ENCODE data around the gene STOML3.
"Not testable (repeated sequence)": the region's sequence is repeated elsewhere in the genome, so short reads cannot be mapped to it uniquely, and the experiment has no call there.

The STOML3 gene

DNA sequence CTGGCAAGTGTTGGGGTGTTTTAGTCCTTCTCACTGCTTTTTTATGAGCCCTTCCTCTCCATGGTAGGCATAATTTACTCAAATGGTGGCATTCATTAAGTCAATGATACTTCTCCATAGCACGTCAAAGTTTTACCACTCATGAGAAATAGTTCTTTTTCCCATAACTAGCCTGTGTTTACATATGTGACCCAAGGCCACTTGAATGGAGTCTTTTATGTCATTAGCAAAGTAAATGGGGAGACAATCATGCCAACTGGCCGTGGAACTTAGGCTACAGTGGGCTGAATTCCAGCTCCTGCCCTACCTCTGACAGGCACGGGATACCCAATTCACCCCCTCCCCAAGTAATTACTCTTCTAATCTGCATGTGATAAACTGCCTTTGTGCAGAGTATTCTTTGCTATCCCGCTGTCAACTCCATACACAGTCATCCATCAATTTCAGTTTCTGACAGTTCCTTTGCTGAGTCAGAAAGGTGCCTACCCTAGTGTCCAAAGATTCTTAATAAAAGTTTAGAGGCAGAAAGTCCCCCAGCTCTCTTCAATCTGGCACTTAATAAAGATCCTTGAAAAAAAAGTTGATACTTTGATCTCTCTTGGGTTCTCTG lies 30.3 kb upstream of the STOML3 start:
- Histone ChIP-seq H3K9ac (ENCODE audit: low read depth, low read length) (no peak overlapping the region), H3K4me1 (ENCODE audit: insufficient read depth, low read length) (peaks cover 30% of the 10 kb centered on the region), H3K9me3 (ENCODE audit: control insufficient read depth, insufficient read depth, low read length) (no peaks in the 10 kb centered on the region), H3K36me3 (ENCODE audit: insufficient read depth, low read length) (peaks cover 26% of the 10 kb centered on the region)

DNA sequence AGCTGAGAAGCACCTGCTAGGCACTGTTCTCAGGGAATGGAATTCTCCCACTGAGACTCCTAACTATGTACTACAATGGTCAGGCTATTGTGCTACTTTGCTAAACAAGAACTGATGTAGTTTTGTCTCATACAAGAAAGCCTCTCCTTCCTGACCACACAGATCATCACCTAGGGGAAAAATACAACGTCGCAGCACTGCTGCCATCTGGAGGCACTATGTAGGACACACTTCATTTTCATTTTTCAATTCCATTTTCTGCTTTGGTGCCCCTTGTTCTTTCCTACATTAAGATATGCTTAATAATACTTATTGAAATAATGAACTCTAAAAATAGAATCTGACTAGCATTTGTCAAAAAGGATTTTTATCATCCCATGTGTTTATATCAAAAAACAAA lies 26.2 kb upstream of the STOML3 start:
- Histone ChIP-seq H3K4me1 (ENCODE audit: insufficient read depth, low read length) (no peaks in the 10 kb centered on the region; the same call in 1 of the 2 replicates), H3K9me3 (ENCODE audit: control insufficient read depth, insufficient read depth, low read length) (no peaks in the 10 kb centered on the region), H3K9ac (ENCODE audit: low read depth, low read length) (no peak overlapping the region), H3K36me3 (ENCODE audit: insufficient read depth, low read length) (peaks cover 27% of the 10 kb centered on the region)

DNA sequence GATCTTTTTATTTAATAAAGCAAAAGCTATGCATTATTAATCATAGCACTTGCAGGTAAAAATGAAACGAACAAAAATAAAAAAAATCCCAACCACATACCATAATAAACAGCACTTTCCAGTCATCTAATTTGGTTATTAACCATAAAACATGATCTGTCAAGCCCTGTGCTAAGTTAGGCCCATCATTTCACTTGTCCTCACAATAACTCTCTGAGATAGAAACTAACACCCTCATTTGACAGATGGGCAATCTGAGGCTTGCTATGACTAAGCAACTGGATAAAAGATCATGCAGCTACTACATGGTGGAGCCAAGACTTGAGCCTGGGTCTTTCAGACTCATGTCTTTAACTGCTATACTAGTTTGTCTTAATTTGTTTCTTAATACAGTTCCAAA lies 25.5 kb upstream of the STOML3 start:
- no peak overlapping the region for H3K9ac ChIP-seq (ENCODE audit: low read depth, low read length)
- no peaks in the 10 kb centered on the region for H3K4me1 ChIP-seq (ENCODE audit: insufficient read depth, low read length)
- H3K36me3 ChIP-seq (ENCODE audit: insufficient read depth, low read length): peaks cover 30% of the 10 kb centered on the region
- no peaks in the 10 kb centered on the region for H3K9me3 ChIP-seq (ENCODE audit: control insufficient read depth, insufficient read depth, low read length)

DNA sequence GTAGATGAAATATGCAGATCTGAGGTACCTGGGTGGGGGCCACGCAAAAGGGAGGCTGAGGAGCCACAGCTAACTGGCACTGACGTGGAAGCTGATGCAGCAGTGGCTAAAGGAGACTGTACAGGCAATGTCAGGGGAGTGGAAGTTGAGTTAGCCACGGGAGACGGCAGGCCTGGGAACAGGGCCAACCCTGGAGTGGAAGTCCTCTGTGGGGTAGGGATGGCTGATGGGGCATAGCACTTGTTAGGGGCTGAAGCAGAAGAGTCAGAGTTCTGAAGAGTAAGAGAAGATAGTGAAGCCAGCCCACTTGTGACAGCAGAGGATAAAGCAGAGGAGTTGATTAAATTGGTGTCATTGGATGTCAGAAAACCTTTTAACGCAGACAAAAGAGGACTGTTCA lies 22.8 kb upstream of the STOML3 start:
- no peaks in the 10 kb centered on the region for H3K4me1 ChIP-seq (ENCODE audit: insufficient read depth, low read length)
- no peaks in the 10 kb centered on the region for H3K9me3 ChIP-seq (ENCODE audit: control insufficient read depth, insufficient read depth, low read length)
- H3K9ac ChIP-seq (ENCODE audit: low read depth, low read length): no peak overlapping the region
- H3K36me3 ChIP-seq (ENCODE audit: insufficient read depth, low read length): peaks cover 39% of the 10 kb centered on the region

DNA sequence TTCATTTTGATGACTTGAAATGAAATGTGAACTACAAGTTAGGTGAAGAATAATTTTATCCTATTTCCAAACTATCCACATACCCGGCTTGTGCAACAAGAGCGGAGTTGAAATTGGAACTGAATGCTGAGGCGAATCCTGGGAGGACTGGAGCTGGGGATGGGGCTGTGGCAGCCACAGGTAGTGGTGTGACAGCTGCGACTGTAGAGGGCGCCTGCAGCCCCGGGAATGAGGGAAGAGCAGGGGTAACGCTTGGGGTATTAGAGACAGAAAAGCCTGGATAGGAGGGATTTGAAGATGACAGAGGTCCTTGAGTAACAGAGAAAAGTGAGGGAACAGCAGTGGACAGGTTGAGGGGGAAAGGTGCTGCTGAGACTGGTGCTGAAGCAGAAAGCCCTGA lies 22.0 kb upstream of the STOML3 start:
- no peaks in the 10 kb centered on the region for H3K9me3 ChIP-seq (ENCODE audit: control insufficient read depth, insufficient read depth, low read length)
- no peak overlapping the region for H3K9ac ChIP-seq (ENCODE audit: low read depth, low read length)
- H3K4me1 ChIP-seq (ENCODE audit: insufficient read depth, low read length): no peaks in the 10 kb centered on the region
- H3K36me3 ChIP-seq (ENCODE audit: insufficient read depth, low read length): peaks cover 34% of the 10 kb centered on the region

DNA sequence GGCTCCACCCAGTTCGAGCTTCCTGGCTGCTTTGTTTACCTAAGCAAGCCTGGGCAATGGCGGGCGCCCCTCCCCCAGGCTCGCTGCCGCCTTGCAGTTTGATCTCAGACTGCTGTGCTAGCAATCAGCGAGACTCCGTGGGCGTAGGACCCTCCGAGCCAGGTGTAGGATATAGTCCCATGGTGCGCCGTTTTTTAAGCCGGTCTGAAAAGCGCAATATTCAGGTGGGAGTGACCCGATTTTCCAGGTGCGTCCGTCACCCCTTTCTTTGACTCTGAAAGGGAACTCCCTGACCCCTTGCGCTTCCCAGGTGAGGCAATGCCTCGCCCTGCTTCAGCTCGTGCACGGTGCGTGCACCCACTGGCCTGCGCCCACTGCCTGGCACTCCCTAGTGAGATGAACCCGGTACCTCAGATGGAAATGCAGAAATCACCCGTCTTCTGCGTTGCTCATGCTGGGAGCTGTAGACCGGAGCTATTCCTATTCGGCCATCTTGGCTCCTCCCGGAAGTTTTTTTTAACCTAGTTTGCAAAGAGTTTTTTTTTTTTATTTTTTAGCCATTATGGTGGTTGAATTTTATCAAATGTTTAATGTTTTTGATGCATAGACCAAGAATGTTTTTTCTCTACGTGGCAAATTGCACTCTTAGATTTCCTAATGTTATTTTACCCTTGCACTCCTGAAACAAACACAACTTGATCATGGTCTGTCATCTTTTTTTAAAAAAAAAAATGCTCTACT lies 15.9 kb upstream of the STOML3 start:
- Histone ChIP-seq H3K9ac (ENCODE audit: low read depth, low read length) (peak overlapping the region; percentile 50; the same call in 1 of the 2 replicates), H3K36me3 (ENCODE audit: insufficient read depth, low read length) (peaks cover 12% of the 10 kb centered on the region)
- not testable (repeated sequence) for H3K4me1 ChIP-seq (ENCODE audit: insufficient read depth, low read length); H3K9me3 ChIP-seq (ENCODE audit: control insufficient read depth, insufficient read depth, low read length)

DNA sequence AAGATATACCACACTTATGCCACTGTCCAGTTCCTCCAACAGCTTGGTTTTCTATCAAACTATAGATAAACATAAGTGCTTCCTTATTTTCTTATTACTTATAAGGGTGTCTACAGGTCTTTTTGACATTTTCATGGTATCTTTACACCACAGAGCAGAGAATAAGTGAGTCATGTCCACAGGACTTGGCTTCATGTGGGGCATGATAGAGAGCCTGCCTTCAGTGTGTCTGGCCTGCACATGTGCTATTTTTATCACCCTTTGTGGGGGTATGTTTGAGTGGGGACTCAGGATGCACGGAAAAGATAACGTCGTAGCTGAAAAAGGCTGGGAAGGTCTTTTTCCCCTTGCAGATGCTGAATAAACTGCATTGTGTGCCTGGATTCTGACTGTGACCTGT lies 8.1 kb upstream of the STOML3 start:
- Histone ChIP-seq H3K36me3 (ENCODE audit: insufficient read depth, low read length) (no peaks in the 10 kb centered on the region), H3K4me1 (ENCODE audit: insufficient read depth, low read length) (no peaks in the 10 kb centered on the region), H3K9ac (ENCODE audit: low read depth, low read length) (no peak overlapping the region), H3K9me3 (ENCODE audit: control insufficient read depth, insufficient read depth, low read length) (no peaks in the 10 kb centered on the region)

DNA sequence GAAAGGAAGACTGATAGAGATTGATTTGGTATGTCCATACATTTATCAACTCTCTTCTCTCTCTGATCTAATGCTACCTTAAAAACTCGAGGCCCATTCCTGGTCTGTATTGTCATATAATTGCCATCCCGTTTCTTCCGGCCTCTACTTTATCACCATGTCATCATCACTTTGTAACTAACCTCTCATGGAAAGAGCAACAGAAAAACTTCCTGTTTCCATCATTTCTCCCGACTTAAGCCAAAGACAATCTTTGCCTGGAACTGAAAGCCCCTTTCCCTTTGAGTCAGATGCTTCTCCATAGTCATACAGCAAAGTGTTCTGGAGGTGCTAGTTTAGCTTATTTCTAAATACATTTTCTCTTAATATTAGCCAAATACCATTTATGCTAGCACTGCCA lies 2.8 kb upstream of the STOML3 start:
- Histone ChIP-seq H3K4me1 (ENCODE audit: insufficient read depth, low read length) (no peaks in the 10 kb centered on the region), H3K9me3 (ENCODE audit: control insufficient read depth, insufficient read depth, low read length) (no peaks in the 10 kb centered on the region), H3K9ac (ENCODE audit: low read depth, low read length) (no peak overlapping the region), H3K36me3 (ENCODE audit: insufficient read depth, low read length) (no peaks in the 10 kb centered on the region)

DNA sequence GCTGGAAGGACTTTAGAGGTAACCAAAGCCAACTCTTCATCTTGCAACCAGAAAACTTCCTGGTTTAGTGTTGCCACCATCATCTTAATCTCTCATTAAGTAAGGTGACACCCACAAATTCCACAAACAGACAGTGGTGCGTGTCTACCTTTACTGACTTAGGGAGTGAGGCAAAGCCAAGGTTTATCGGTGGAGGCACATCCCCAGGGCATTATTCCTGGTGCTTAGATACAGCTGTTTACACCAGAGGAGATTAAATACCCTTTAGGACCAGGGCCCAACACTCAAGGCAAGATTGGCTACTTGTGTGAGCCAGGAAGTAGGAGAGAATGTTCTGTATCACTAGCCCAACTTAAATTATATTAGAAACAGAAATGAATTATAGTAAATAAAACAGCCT lies 9.5 kb downstream of the STOML3 start:
- Histone ChIP-seq H3K9me3 (ENCODE audit: control insufficient read depth, insufficient read depth, low read length) (no peaks in the 10 kb centered on the region), H3K36me3 (ENCODE audit: insufficient read depth, low read length) (no peaks in the 10 kb centered on the region), H3K9ac (ENCODE audit: low read depth, low read length) (no peak overlapping the region), H3K4me1 (ENCODE audit: insufficient read depth, low read length) (peaks cover 15% of the 10 kb centered on the region)

DNA sequence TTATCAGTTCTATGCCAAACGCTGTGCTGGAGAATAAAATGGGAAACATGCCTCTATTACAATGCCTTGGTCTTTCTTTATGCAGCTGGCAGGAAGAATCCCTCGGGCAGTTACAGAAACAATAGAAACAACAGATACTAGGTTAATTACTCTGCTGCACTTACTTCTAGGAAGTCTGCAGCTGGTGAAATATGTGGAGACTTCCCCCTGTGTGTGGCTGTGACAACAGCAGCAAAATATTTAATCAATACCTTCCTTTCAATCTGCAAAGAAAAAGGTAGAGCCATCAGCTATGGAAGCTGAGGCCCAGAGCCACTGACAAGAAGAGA lies 9.9 kb downstream of the STOML3 start:
- H3K4me1 ChIP-seq (ENCODE audit: insufficient read depth, low read length): peaks cover 15% of the 10 kb centered on the region
- H3K9ac ChIP-seq (ENCODE audit: low read depth, low read length): no peak overlapping the region
- H3K36me3 ChIP-seq (ENCODE audit: insufficient read depth, low read length): no peaks in the 10 kb centered on the region
- H3K9me3 ChIP-seq (ENCODE audit: control insufficient read depth, insufficient read depth, low read length): no peaks in the 10 kb centered on the region

DNA sequence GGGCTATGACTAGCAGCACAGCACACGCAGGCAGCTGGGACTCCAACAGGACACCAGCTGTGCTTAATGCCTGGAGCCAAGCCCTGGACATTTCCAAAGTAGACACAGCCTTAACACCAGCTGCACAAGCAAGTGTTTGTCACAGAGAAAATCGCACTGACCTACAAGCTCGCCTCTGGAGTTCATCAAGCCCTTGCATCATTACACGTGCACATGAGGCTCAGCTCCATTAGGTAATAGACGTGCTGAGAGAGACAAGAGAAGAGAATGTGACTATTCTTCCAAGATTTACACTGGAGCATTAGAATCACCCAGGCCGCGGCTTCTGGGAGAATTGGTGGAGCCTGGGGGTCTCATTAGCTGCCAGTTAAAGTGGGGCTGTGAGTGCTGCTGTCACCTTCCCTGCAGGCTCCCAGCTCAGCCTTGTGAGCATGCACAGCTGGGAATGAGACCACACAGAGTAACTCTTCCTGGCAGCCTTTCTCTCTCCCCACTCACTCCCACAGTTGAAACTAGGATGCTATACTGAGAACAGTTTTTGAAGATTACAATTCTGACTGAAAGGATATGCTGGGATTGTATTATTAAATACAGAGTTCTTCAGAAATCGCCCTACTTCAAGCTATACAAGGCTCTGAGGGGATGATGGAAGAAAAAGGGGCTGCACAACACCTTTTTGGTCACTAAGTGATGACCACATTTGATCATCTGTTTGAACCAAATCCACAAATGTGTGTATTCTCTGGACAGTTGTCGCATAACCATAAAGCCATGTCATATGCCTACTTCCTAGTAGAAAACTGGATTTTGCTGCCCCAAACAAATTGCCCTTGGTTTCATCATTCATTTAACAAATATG lies 10.5 kb downstream of the STOML3 start:
- H3K9me3 ChIP-seq (ENCODE audit: control insufficient read depth, insufficient read depth, low read length): no peaks in the 10 kb centered on the region
- peaks cover 15% of the 10 kb centered on the region for H3K4me1 ChIP-seq (ENCODE audit: insufficient read depth, low read length)
- no peaks in the 10 kb centered on the region for H3K36me3 ChIP-seq (ENCODE audit: insufficient read depth, low read length)
- no peak overlapping the region for H3K9ac ChIP-seq (ENCODE audit: low read depth, low read length)

DNA sequence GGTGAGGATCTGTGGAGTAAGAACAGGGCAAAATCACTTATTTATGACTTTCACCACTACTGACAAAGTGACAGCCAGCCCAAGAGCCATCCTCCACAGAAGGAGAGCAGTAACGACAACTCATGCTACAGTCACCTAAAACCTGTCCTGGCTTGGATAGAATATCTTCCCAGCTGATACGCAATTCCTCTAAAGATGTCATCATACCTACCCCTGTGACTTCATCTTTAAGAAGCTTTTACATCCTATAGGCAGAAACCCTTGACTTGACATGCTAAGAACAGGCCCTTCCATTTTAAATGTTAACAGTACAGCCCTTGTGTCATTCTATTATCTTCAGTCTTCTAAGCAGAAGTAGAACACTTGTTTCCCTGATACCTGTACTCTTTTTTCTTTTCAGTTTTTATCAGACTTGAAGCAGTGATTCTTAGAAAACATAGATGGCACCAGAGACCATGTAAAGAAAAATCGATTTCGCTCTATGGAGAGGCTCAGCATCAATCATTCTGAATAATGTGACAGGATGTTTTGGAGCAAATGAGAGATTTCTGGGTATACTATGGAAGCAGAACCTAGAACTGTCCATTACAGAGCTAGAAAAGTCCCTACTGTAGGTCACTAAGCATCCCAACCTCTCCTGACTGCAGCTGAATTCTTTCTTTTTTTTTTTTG lies 20.1 kb downstream of the STOML3 start:
- H3K4me1 ChIP-seq (ENCODE audit: insufficient read depth, low read length): no peaks in the 10 kb centered on the region; the same call in 1 of the 2 replicates
- H3K9me3 ChIP-seq (ENCODE audit: control insufficient read depth, insufficient read depth, low read length): no peaks in the 10 kb centered on the region
- no peaks in the 10 kb centered on the region for H3K36me3 ChIP-seq (ENCODE audit: insufficient read depth, low read length)
- no peak overlapping the region for H3K9ac ChIP-seq (ENCODE audit: low read depth, low read length)

DNA sequence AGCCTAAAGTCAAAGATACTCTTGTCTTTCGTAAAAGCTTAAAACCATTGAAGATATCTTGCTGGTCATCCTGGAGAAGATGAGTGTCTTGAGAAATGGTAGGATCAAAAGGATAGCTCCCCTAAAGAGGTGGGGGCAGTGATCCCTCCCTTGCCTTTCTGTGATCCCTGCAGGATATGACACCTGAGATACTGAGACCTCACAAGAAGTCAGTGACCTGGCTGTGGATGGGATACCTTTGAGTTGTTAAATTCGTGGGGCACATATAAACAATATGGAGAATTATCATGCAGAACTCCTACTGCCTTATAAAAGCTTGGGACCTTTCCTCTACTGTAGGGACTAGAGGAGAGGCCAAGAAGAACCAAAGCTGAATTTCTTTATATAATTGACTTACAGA lies 21.4 kb downstream of the STOML3 start:
- H3K4me1 ChIP-seq (ENCODE audit: insufficient read depth, low read length): no peaks in the 10 kb centered on the region; the same call in 1 of the 2 replicates
- H3K36me3 ChIP-seq (ENCODE audit: insufficient read depth, low read length): no peaks in the 10 kb centered on the region
- H3K9me3 ChIP-seq (ENCODE audit: control insufficient read depth, insufficient read depth, low read length): no peaks in the 10 kb centered on the region
- no peak overlapping the region for H3K9ac ChIP-seq (ENCODE audit: low read depth, low read length)

DNA sequence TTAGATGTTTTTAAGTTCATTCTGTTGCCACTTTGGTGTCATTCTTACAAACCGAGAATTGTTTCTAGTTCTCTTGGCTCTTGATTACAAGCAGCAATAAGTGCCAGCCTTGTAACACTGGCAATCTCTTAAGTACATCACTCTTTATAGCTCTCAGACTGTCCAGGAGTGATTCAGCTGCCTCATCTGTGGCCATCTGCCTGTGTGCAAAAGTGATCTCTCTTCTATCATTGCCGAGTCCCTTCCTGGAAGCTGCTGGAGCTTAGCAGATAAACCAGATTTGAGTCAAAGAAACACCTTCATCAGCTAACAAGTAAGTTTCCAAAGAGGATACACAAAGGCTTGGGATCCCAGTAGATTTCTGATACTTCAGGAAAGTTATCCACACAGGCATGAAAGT lies 23.2 kb downstream of the STOML3 start:
- Histone ChIP-seq H3K36me3 (ENCODE audit: insufficient read depth, low read length) (no peaks in the 10 kb centered on the region), H3K9ac (ENCODE audit: low read depth, low read length) (no peak overlapping the region), H3K4me1 (ENCODE audit: insufficient read depth, low read length) (no peaks in the 10 kb centered on the region; the same call in 1 of the 2 replicates), H3K9me3 (ENCODE audit: control insufficient read depth, insufficient read depth, low read length) (no peaks in the 10 kb centered on the region)

All from ES-I3 (cell line).